Activated naive CD8-positive, alpha-beta T cell (primary cell): Measurements from ENCODE around the gene TADA2B.

Experiments used
- H3K27ac Mint-ChIP-seq: one replicate; pipeline ENCODE4 v1.8.0; 2021; ENCODE audit warnings: mixed read lengths
- H3K27me3 Mint-ChIP-seq: one replicate; pipeline ENCODE4 v1.8.0; 2021; ENCODE audit warnings: mixed read lengths
- H3K36me3 Mint-ChIP-seq: one replicate; pipeline ENCODE4 v1.8.0; 2021; ENCODE audit warnings: mixed read lengths
- H3K4me1 Mint-ChIP-seq: one replicate; pipeline ENCODE4 v1.8.0; 2021; ENCODE audit warnings: low read depth, mixed read lengths
- H3K4me3 Mint-ChIP-seq: one replicate; pipeline ENCODE4 v1.8.0; 2021; ENCODE audit warnings: mild to moderate bottlenecking, mixed read lengths
- H3K9me3 Mint-ChIP-seq: one replicate; pipeline ENCODE4 v1.8.0; 2021; ENCODE audit warnings: low read depth, mixed read lengths

The TADA2B gene, protein sequence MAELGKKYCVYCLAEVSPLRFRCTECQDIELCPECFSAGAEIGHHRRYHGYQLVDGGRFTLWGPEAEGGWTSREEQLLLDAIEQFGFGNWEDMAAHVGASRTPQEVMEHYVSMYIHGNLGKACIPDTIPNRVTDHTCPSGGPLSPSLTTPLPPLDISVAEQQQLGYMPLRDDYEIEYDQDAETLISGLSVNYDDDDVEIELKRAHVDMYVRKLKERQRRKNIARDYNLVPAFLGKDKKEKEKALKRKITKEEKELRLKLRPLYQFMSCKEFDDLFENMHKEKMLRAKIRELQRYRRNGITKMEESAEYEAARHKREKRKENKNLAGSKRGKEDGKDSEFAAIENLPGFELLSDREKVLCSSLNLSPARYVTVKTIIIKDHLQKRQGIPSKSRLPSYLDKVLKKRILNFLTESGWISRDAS

DNA sequence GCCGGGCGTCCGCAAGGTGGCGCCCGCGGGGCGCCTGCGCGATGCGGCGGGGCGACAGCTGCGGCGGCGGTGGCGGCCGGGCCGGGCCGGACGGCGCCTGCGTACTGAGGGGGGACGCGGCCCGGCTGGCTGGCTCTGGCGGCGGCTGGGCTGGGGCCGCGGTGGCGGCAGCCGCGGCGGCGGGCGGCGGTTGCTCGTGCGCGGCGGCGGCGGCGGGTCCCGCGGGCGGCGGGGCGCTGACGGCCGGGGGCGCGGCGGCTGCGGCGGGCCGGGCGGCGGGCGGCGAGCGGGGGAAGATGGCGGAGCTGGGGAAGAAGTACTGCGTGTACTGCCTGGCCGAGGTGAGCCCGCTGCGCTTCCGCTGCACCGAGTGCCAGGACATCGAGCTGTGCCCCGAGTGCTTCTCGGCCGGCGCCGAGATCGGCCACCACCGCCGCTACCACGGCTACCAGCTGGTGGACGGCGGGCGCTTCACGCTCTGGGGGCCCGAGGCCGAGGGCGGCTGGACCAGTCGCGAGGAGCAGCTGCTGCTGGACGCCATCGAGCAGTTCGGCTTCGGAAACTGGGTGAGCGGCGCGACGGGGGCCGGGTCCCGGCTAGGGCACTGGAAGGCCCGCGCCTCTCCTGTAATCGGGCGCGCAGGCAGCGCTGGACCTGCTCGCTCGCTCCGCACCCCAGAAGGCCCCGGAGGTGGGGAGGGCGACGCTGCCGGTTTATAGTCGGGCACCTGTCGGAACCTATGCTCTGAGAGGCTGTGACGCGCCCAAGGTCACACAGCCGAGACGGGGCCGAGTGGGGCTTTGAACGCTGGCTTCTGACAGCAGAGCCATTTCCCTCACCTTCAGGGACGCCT is at the start of gene TADA2B:
Gene TADA2B (plus strand): TSS at position 89 of the 853 bp plus-strand sequence. CDS start 208 bp downstream, at position 297.
- Mint-ChIP-seq H3K4me3 (peak within 1 kb of the TSS; percentile 91), H3K9me3 (no peaks in the 10 kb centered on the region), H3K27ac (peak within 1 kb of the TSS; percentile 72), H3K27me3 (no peaks in the 10 kb centered on the region), H3K4me1 (peaks cover 40% of the 10 kb centered on the region), H3K36me3 (peaks cover 2% of the 10 kb centered on the region)

DNA sequence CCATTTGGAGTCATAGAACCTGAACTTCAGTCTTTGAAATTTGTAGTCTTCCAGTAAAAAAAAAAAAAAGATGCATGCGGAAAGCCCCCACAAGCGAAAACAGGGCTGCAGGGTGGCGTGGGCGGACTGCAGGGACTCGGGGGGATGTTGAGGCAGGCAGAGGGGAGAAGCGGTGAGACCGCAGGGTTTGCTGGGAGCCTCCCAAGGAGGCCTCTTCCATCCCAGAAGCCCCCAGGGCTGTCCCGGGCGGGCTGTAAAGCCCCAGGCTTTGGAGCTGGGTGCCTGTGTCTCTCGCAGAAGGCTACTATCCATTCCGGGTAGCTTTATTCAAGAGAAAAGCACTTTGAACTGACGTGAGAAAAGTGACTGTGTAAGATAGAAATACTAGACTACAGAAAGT is 46.7 kb upstream of the TADA2B start:
- Mint-ChIP-seq H3K9me3 (no peaks in the 10 kb centered on the region), H3K27me3 (no peaks in the 10 kb centered on the region), H3K4me1 (peaks cover 11% of the 10 kb centered on the region), H3K36me3 (peaks cover 11% of the 10 kb centered on the region), H3K27ac (no peak overlapping the region), H3K4me3 (no peak overlapping the region)

DNA sequence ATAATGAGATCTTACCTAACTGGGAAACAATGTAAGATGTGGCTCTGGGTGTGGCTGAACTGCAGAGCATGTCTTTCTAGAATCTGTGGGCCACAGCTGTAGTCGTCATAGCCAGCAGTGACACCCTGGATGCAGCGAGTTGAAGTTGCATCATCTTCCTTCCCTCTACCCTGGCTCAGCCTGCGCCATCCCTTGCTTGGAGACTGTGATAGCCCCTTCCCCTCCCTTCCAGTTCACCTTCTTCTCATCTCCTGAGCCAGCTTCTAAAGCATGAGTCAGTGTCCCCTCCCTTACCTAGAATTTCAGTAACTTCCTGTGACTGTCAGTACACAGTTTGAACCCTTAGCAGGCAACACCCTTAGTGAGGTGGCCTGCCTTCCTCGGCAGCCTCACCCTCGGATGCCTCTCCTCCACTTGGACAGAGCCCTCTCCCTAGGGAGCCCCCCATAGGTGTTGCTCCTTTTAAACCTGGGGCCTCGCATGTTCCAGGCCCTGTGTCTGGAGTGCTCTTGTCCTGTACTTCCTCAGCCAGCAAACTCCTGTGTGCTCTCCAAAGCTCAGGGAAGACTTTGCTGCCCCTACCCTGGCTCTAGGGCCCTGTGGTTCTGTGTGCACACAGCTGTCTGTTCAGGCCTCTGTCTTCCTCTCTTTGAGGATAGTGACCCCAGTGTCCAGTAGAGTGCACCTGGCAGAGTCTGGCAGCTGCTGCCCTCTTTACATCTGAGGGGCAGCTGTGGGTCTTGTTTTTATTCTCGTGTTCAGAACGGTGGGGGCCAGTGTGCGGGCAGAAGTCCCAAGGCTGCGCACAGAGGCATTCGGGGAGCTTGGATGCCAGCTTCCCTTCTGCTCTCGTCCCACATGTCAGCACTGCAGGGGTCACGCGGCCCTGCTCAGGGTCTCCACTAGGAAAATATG is 43.7 kb upstream of the TADA2B start:
- Mint-ChIP-seq H3K36me3 (peaks cover 17% of the 10 kb centered on the region), H3K27me3 (no peaks in the 10 kb centered on the region), H3K27ac (peak overlapping the region; percentile 22), H3K9me3 (no peaks in the 10 kb centered on the region), H3K4me3 (no peak overlapping the region), H3K4me1 (peaks cover 5% of the 10 kb centered on the region)

DNA sequence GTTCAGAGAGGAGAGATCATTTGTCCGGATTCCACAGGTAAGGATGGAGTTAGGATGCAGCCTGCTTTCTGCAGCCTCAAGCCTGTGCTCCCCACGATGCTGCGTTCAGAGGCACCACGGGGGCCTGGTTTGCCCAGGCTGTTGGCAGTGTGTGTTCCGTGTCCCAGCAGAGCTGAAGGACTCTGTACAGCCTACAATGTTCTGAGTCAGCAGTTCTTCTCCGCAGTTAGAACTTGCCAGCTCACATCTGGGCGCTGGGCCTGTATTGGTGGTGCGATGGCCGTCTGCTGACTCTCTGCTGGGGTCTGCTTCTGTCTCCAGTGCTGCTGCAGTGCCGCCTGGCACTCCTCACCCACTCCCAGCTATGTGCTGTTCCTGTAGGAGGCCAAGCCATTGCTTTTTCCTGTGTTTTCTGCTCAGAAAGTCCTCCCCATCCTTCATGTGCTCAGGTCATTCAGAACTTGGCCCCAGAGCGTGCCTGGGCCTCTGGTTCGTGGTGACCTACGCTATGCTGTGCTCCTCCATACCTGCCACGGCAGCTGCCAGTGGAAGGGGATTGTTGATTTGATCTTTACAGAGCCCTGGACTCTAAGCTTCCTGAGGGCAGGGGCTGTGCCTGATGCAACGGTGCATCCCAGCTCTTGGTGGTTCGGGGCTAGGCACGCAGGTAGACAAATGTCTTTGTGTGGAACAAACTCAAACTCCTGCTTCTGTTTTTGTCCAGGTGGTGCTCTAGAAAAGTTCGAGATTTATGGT is 42.6 kb upstream of the TADA2B start:
- Mint-ChIP-seq H3K4me3 (no peak overlapping the region), H3K9me3 (no peaks in the 10 kb centered on the region), H3K27me3 (no peaks in the 10 kb centered on the region), H3K4me1 (peaks cover 5% of the 10 kb centered on the region), H3K27ac (no peak overlapping the region), H3K36me3 (peaks cover 15% of the 10 kb centered on the region)

DNA sequence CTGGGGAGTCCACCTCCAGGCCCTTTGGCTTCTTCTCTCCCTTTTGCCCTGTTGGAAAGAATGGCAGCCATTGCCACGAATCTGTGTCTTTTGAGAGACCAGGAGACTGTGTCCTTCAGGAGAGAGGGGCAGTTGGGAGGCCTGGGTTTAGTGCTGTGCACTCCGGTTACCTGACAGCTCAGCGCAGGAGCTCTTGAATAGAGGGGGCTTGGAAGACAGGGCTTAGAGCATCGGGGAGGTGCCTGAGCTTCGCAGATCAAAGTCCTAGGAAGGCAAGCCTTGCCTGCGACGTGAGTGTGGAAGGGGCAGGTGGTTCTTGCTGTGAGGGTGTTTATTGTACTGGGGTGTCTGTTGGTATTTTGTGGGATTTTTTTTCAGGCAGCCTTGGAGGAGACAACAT is 41.9 kb upstream of the TADA2B start:
- Mint-ChIP-seq H3K27ac (no peak overlapping the region), H3K4me1 (peaks cover 5% of the 10 kb centered on the region), H3K36me3 (peaks cover 15% of the 10 kb centered on the region), H3K9me3 (no peaks in the 10 kb centered on the region), H3K4me3 (no peak overlapping the region), H3K27me3 (no peaks in the 10 kb centered on the region)

DNA sequence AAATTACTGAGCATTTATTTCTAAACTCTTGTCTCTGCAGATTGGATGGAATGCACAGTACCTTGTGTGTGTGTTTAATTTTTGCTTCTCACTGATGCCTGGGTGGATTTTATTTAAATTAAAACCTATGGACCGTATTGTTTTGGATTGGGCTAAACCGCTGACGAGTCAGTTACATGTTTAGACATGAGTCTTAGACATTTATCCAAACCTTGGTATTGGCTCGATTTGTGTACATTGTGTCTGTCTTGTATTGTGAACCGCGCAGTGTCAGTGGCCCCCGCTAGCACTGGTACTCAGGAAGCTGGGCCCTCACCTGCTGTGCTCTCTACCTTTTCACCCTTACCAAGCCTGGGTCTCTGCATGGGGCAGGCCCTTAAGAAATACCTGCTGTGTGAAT is 40.8 kb upstream of the TADA2B start:
- H3K27ac Mint-ChIP-seq = no peak overlapping the region
- H3K27me3 Mint-ChIP-seq = no peaks in the 10 kb centered on the region
- no peaks in the 10 kb centered on the region for H3K9me3 Mint-ChIP-seq
- H3K4me1 Mint-ChIP-seq = peaks cover 5% of the 10 kb centered on the region
- peaks cover 15% of the 10 kb centered on the region for H3K36me3 Mint-ChIP-seq
- no peak overlapping the region for H3K4me3 Mint-ChIP-seq

DNA sequence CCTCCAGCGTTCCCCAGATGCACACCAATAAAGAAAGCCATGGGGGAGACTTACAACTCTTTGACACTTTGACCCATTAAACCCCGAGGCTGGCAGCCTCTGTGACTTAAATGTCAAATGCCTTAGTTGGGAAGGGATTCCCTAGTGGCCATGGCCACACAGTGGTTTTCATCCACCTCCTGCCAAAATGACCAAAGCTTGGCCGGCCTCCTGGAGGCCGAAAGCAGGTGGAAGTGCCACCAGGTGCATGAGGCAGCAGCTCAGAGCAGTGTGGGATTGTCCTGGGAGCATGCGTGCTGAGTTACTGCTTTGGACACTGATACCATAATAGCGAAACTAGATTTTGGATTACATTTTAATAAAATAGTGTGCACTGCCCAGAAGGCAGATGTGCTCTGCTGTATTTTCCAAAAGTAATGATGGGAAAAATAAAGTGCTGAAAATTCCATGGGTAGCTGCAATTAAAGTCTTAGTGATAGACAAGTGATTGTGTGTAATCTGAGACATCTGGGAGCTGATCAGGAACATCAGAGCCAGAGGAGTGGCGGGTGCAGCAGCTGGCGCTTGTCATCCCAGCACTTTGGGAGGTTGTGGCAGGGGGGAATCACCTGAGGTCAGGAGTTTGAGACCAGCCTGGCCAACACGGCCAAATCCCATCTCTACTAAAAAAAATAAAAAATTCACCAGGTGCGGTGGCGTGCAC is 39.8 kb upstream of the TADA2B start:
- H3K27me3 Mint-ChIP-seq = no peaks in the 10 kb centered on the region
- H3K36me3 Mint-ChIP-seq = peaks cover 14% of the 10 kb centered on the region
- no peaks in the 10 kb centered on the region for H3K9me3 Mint-ChIP-seq
- no peak overlapping the region for H3K27ac Mint-ChIP-seq
- H3K4me1 Mint-ChIP-seq = peaks cover 5% of the 10 kb centered on the region
- no peak overlapping the region for H3K4me3 Mint-ChIP-seq

DNA sequence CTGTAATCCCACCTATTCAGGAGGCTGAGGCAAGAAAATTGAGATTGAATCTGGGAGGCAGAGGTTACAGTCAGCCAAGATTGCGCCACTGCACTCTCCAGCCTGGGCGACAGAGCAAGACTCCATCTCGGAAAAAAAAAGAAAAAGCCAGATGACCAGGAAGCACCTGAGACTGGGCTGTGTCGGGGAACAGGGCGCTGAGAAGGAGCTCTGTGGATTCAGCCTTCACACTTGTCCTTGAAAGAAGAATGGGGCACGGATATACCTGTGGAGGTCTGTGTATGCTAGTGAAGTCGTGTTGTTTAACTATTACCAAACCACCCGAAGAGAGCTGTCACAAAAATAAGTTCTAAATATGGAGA is 39.3 kb upstream of the TADA2B start:
- Mint-ChIP-seq H3K27me3 (no peaks in the 10 kb centered on the region), H3K4me1 (peaks cover 5% of the 10 kb centered on the region), H3K27ac (no peak overlapping the region), H3K4me3 (no peak overlapping the region), H3K36me3 (peaks cover 14% of the 10 kb centered on the region), H3K9me3 (no peaks in the 10 kb centered on the region)

DNA sequence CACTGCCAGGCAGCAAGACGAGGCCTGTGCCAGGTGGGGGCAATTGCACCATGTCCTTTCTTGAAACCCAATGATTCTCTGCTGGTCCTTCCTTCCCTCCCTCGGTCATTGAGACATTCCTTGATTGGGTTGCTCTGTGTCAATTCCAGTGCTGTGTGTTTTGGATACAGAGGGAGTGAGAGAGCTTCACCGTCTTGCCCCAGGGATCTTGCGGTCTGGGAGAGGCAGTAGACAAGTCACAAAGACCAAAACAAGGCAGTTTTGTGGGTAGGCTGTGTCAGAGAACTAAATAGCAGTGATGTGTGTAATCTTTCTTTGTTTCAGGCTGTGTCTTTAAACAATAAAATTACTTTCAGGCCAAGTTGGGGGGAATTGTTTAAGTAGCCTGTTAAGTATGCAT is 38.8 kb upstream of the TADA2B start:
- H3K36me3 Mint-ChIP-seq = peaks cover 14% of the 10 kb centered on the region
- H3K4me1 Mint-ChIP-seq = peaks cover 2% of the 10 kb centered on the region
- H3K4me3 Mint-ChIP-seq = no peak overlapping the region
- no peaks in the 10 kb centered on the region for H3K27me3 Mint-ChIP-seq
- no peaks in the 10 kb centered on the region for H3K9me3 Mint-ChIP-seq
- no peak overlapping the region for H3K27ac Mint-ChIP-seq

DNA sequence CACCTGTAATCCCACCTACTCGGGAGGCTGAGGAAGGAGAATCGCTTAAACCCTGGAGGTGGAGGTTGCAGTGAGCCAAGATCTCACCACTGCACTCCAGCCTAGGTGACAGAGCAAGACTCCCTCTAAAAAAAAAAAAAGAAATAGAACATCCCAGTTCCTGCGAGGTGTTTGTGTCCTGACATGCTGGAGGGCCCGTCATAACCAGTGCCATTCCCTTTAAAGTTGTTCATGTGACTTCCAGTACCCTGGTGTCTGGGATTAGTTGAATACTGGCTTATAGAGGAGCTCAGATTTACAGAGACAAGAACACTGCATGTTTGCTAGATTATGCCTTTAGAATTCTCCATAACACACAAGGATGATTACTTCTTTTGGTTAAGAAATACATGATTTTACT is 37.6 kb upstream of the TADA2B start:
- Mint-ChIP-seq H3K27me3 (no peaks in the 10 kb centered on the region), H3K27ac (no peak overlapping the region), H3K4me3 (no peak overlapping the region)

DNA sequence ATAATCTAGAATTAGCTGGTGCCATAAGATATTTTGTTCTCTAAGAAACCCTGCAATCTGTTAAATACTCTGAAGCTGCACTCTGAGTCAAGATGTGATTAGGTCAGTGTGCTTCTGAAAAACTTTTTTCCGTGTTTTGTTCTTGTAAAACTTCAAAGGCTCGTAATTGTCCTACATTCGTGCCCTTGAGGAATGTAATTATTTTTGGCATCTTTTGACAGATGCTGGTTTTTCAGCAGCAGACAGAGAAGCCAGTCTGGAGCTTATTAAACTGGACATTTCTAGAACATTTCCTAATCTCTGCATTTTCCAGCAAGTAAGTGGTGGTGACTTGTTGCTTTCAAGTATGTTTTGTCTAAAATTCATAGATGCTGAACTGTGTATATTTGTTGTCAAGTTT is 36.8 kb upstream of the TADA2B start:
- peaks cover 10% of the 10 kb centered on the region for H3K36me3 Mint-ChIP-seq
- no peak overlapping the region for H3K4me3 Mint-ChIP-seq
- peaks cover 1% of the 10 kb centered on the region for H3K4me1 Mint-ChIP-seq
- H3K27ac Mint-ChIP-seq = no peak overlapping the region
- no peaks in the 10 kb centered on the region for H3K9me3 Mint-ChIP-seq
- H3K27me3 Mint-ChIP-seq = no peaks in the 10 kb centered on the region

More for the DNA sequence above, 37.6 kb upstream of the TADA2B start:
- Mint-ChIP-seq H3K36me3 (peaks cover 10% of the 10 kb centered on the region), H3K4me1 (peaks cover 1% of the 10 kb centered on the region), H3K9me3 (no peaks in the 10 kb centered on the region)

DNA sequence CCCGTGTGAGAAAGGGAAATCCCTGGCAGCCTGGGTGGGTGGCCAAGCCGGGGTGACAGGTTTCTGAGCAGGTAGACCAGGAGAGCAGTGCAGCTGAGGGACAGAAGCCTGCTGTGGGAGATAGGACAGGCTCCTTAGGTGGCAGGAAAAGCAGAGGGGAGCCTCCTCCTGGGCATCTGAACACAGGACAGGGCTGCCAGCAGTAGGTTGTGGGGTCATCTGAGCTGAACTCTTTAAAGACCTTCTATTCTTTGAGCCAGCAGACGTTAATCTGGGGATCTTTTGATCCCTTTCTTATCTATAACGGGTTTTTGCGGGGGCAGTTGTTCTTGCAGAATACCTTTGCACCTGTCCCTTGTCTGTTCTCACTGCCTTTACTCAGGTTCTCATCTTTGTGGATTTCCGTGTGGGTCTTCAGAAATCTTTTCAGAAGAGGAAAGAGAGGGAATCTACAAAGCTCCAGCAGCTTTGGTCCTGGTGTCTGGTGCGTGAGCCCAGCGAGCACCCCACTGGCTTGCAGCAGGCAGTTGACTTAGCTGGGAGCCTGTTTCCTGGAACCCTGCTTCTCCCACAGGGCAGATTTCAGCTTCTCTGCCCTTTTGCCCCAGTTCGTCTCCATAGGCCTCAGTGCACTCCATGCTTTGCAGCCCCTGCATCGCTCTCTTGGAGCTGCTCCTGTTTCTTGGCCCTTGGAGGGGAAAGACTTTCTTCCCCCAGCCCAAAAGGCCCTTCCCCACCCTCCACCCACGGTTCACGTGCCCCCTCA is 35.8 kb upstream of the TADA2B start:
- Mint-ChIP-seq H3K4me3 (no peak overlapping the region), H3K36me3 (peaks cover 3% of the 10 kb centered on the region), H3K27me3 (no peaks in the 10 kb centered on the region), H3K27ac (no peak overlapping the region), H3K4me1 (no peaks in the 10 kb centered on the region), H3K9me3 (no peaks in the 10 kb centered on the region)

DNA sequence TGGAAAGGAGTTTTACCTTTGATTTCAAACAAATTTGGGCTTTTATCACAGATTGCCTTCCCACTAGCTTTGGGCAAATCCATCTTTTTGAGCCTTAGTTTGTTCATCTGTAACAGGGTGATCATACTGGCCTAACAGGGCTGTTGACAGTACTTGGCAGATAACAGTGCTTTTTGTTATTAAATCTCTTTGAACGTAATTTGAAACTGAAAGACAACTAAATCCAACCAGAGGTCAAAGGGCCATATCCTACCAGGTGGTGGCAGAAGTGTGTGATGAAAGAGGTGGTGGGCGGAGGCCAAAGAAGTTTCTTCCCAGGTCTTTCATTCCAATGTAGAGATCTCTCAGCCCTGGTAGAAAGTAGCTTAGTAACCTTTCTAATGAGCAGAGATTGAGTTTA is 35.2 kb upstream of the TADA2B start:
- Mint-ChIP-seq H3K27me3 (no peaks in the 10 kb centered on the region), H3K9me3 (no peaks in the 10 kb centered on the region), H3K27ac (no peak overlapping the region), H3K36me3 (peaks cover 3% of the 10 kb centered on the region), H3K4me3 (no peak overlapping the region), H3K4me1 (no peaks in the 10 kb centered on the region)
